ENCODE data around the gene TBC1D22A.

TBC1D22A gene

DNA sequence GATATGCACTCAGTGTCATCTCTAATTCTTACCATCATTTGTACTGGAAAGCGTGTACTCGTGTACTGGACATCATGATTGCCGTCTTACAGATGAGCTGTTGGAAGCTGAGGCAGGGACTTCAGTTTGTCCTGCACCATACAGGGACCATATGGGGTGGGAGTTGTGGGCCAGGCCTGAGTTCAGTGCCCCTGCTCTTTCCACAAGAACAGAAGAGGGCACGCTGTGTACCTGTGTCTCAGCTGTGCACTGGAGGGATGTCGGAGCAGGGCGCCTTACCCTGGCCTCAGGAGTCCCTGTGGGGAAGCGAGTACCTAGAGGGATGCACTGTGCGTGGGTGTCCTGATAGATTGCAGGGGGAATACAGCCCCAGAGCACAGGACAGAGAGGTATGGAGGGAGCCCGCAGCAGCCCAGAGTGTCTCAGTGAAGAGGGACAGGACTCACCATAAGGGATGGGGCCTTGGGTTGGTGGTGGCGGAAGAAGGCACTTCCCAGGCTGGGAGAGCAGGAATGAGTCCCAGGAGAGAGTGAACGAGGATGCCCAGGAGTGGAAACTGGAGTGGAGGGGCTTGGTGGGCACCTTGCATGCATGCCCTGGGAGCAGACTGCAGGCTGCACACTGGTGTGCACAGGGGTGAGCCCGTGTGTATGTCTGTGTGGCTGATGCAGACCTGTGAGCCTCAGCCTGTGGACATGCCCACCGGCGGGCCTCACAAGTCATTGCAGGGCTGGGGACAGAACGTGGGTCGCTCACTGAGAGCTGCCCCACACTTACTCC lies 329.7 kb downstream of the TBC1D22A start:
- no peak for DNase-seq

DNA sequence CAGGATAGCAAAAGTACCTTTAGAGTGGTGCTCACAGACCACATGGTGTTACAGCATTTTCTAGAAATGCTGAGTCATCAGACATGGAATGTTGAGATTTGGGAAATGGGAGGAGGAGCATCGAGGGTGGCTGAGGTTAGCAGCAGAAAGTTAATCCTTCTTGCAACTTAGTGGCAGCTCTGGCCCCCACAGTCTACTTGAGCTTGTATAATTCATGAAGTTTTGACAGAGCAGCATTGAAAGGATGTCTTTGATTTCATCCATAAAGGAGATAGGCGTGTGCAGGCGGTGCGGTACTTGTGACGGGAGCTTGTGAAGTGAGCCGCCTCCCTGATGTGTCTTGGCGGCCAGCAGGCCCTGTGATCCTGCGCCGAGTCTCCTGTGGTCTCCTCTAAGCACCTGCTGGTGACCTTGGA lies 330.5 kb downstream of the TBC1D22A start:
- no peak for DNase-seq

DNA sequence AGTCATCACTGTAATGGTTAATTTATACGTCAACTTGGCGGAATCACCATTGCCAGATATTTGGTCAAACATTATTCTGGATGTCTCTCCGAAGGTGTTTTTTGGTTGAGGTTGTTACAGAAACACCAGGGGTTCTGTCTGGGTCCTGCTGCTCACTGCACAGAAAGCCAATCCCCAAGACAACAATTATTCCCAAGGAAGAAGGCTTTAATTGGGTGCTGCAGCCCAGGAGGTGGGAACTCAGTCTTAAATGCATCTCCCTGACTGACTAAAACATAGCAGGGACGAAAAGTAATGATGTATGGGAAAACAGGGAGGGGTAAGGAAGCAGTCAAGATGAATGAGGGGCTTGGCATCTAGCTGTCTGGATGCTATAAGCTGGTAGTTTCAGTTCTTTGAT lies 331.3 kb downstream of the TBC1D22A start:
- DNase-seq = no peak

DNA sequence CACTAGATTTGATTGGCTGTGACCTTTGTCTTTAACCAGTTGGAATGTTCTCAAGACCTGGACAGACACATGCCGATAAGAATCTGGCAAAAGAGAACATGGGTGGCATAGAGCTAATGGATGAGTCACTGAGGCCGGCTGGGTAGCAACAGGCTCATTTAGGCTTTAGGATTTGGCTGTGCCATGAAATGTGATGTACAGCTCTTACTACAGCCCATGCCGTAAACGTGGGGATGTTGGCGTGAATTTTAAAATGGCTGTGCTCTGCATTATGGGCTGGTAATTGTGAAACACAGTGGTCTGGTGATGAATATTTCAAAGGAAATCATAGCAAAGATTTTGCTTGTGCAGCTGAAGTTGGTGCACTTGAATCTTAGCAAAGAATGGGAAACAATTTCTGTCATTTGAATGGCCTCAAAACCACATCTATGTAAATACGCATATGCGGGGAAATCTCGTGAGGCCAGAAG lies 332.4 kb downstream of the TBC1D22A start:
- DNase-seq = no peak

DNA sequence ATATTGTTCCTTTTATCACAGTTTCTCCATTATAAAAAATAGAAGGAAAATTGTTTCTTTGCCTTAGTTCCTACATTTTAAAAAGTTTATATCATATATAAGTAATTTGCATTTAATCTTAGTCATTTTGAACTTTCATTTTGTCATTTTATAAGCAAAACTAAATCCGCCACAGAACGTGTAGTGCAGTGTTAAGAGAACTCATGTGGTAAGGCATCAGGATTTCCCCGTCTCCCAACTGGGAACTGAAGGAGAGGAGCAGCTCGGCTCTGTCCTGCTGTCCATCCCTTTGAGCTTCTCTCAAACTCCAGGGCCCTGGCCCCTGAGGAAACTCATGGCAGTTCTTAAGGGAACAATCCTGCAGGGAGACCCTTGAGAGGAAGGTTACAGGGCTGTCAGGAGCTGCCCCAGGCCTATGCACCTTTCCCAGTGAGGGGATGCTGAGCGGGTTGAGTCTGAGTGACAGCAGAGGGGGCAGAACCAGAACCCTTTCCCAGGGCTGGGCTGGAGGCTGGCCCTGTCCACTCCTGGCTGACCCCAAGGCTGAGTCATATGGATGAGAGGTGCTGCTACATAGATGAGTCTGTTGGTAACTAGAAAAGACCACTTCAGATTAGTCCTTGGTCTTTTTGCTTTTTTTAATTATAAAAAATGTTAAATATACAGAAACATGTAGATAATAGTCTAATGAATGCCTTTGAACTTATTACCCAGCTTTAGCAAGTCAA lies 333.1 kb downstream of the TBC1D22A start:
- no peak for DNase-seq

DNA sequence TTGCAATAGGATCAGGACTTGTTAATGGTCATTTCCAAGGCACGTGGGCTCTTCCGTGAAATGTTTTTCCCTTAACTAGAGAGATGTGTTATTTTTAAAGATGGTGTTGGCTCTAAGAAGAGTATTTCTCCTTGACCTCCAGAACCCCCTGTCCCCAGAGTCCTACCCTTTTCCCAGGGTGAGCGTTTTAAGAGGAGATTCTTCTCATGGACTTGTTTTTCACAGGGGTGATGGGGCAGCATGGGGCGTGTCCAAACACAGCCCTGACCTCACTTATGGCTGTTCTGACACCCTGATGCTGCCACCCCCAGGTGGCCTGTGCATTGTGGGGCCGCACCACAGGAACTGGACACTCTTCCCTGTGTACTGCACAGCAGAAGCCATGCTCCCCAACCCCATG lies 335.7 kb downstream of the TBC1D22A start:
- no peak for DNase-seq

DNA sequence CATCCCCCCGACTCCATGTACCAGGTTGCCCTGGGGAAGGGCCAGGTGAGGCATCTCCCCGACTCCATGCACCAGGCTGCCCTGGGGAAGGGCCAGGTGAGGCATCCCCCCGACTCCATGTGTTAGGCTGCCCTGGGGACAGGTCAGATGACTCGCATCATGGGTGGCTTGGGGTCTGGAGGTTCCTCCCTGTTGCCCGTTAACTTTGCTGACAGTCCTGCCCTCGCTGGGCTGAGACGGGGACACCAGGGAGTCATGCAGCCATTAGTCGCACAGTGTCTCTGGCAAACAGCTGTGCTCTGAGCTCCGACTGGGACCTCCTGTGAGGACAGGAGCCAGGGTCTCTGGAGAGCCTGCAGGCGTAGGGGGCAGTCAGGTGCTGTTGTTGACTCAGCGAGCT lies 336.1 kb downstream of the TBC1D22A start:
- no peak for DNase-seq

DNA sequence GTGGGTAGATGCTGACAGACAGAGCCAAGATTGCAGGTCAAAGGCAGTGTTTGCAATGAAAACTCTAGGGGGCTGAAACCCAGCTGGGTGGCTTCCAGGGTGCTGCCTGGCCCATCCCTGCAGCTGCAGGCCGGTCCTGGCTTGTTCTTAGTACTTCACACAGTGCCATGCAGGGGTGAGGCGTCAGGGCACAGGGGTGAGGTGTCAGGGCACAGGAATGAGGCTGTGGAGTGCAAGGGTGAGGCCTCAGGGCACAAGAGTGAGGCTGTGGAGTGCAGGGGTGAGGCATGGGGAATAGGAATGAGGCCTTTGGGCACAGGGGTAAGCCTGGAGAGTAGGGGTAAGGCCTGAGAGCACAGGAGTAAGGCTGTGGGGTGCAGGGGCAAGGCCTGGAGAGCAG lies 337.6 kb downstream of the TBC1D22A start:
- no peak for DNase-seq

DNA sequence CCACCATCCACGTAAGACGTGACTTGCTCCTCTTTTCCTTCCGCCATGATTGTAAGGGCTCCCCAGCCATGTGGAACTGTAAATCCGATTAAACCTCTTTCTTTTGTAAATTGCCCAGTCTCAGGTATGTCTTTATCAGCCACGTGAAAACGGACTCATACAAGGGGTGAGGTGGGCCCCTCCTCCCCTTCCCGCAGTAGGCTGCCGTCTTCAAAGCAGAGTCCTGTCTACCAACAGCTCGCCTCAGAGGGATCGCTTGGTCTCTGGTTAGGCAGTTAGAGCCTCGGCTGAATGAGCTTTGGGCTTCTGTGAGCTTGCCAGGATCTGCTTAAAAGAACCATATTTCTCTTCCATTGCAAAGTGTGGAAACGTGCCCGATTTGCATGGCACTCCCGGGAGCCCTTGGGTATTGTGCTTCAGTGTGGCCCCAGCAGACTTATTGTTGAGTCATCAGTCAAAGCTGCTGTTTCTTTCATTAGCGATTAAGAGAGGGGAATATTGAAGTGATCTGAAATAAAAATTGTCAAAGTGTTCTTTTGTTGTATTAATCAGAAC lies 338.3 kb downstream of the TBC1D22A start:
- no peak for DNase-seq

DNA sequence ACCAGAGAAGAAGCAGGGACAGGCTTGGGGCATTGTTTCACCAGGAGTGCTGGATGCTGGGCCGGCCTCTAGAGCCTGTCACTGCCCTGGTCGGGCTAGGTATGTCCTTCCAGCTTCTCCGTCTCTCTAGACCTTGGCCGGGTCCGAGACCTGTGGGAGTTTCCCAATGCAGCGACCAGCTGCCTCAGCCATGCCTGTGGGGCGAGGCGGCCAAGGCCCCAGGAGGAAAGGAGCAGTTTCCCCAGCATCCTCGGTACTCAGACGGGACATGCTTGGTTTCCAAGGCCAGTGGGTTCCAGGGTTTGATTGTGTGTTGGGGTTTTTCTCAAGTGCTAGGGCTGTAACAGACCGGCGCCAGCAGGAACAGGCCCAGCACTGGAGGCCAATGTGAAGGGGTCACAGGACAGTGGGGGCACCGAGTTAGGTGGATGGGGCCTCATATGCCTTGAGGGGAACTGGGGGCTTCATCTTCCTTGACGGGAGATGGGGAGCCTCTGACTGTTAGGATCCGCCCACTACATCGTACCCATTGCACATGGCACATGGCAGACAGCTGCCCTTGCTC lies 339.0 kb downstream of the TBC1D22A start:
- no peak for DNase-seq

DNA sequence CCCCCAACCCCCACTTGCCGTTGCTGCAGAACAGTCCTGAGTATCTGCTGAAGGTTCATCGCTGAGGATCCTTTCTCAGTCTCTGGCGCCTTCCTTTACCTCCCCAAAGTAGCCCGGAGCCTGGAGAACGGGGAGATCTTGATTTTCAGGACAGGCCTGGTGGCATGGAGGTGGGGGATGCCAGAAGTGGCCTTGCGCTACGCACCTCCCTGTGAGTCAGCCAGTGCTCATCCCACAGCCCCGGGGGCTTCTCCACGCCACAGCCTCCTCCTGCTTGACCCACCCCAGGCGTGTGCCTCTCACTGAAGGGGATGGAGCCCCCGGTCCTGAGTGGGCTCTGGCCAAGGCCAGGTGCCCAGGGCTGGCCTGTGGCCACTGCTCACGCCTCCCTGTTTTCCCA lies 339.6 kb downstream of the TBC1D22A start:
- no peak for DNase-seq

DNA sequence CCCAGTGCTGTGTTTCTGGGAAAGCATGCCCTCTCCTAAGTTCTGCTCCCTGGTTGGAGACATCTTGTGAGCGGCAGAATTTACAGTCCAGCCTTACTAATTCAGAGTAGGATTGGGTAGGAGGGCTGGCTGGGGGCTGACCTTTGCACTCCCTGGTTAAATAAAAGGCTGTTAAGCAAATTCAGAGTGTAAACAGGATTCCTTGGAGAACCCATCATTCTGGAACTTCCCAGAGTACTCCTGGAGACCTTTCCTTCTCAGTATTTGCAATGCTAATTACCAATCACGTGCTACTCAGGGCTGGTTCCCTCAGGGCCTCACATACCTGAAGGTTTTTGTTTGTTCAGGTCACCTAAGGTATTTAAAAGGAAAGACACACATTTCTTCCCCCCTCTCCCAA lies 340.2 kb downstream of the TBC1D22A start:
- DNase-seq = no peak

DNA sequence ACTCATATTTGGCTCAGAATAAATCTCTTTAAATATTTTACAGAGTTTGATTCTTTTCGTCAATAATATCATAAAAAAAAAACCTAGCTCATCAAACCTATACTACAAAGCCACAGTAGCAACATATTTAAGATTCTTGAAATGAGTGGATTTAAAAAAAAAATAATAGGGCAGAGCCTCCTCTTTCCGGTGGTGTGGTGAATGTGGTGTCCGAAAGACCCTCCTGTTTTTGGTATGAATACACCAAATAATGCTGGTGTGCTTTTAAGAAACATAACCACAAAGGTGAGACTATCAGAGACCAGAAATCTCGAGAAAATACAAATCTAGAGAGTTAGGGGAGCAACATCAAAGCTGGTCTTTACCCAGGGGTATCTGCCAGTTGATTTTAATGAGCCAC lies 342.6 kb downstream of the TBC1D22A start:
- DNase-seq = no peak

DNA sequence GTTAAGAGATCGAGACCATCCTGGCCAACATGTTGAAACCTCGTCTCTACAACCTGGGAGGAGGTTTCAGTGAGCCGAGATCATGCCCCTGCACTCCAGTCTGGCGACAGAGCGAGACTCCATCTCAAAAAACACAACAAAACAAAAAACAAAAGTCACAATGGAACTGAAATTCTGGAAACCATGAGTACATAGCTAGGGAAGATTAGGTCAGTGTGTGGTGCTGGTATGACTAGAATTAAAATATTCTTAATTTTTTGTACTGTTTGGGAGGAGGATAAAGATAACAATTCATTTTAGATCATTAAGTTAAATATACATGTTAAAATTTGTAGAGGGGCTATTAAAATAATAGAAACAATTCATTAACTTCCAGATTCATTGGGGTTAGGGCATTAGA lies 344.4 kb downstream of the TBC1D22A start:
- DNase-seq = no peak

DNA sequence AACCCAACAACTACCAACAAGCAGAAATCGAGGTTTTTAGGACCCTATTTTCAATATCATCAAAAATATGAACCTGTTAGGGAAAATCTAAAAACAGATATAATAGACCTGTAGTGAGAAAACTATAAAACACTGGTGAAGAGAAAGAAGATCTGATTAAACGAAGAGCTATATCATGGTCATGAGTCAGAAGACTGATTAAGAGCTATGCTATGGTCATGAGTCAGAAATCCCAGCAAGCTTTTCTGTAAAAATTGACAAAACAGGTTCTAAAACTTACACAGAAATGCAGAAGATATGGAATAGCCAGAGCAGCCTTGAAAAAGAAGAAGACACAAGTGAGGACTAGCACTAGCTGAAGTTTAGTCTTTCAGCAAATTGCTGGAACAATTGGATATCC lies 345.0 kb downstream of the TBC1D22A start:
- DNase-seq = no peak

DNA sequence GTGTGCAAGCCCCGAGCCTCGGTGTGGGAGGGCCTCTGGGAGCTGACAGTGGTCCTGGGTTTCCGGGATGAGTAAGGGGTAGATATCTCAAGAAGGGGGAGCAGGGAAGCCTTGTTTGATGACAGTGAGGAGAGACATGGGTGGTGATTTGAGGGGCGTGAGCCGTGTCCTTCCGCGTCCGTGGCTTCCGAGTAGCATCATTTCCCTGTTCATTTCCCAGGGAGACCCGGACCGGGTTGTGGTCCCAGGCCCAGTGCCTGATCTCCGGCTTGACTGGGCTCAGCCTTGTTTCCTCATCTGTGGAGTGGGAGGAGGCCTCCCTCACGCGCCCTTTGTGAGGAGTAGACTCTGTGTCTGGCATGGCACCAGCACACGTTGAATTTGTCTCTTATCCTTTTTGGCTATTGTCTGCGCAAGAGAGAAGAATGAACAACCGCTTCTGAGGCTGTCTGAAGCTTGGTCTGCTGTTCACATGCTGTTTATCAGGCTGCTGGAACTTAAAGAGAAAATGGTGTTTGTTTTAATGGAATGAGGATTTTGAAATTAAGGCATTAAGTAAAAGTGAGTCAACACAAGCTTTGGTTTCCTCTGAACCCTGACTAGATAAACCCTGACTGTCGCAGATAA lies 348.5 kb downstream of the TBC1D22A start:
- DNase-seq = no peak

DNA sequence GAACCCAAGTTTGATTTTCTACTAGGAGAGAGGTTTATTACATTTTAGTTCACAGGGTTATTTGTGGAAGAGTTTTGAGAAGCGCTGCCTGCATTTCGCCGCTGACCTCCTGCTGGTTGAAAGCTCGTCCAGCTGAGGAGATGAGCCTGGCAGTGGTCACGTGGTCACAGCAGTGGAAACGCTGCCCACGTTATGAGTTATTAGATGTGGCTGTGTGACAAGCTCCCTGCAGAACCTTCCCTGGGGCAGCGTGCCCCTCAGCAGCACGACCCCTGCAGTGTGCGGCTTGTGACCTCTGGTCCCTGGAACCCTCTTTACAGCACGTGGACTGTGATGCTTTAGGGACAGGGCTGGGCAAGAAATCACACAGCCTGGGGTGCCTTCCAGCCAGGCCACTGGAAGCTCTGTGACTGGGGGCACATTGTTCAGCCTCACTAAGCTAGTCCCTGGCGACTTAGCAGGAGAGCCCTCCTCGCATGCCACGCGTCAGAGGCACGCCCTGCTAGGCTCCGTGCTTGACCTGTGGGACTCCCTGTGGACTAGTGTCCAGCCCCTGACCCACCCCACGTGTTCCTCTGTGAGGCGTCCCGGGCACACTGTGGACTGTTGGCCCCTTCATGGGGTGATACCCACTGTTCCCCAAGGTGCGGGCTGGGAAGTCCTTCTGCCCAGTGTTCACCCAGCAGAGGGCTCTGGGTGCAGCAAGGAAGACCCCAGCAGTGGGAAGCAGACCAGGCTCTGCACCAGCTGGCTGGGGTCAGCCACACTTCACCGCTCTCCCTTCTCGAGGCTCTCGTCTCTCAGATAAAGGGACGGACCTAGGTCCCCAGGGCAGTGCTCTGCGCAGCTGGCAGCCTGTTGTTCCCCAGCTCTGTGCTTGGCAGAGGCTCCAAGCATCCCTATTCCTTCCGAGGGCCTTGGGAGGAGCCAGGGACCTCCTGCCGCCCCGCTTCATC lies 349.5 kb downstream of the TBC1D22A start:
- no peak for DNase-seq

DNA sequence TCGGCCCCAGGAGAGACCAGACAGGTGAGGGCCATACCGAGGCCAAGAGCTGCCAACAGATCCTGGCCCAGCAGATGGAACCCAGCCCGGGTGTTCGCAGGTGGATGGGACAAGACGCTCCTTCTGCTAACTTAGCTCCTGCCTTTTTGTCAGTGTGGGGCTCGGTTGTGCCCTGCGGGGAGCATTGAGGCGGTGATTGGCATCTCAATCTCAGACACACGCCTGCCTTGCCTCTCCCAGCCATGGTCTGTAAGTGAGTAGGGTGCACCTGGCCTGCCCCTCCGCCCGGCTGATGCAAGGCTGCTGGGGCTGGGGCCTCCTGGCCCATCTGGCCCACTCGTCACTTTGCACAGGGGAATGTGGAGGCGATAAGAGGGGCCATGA lies 350.1 kb downstream of the TBC1D22A start:
- no peak for DNase-seq

DNA sequence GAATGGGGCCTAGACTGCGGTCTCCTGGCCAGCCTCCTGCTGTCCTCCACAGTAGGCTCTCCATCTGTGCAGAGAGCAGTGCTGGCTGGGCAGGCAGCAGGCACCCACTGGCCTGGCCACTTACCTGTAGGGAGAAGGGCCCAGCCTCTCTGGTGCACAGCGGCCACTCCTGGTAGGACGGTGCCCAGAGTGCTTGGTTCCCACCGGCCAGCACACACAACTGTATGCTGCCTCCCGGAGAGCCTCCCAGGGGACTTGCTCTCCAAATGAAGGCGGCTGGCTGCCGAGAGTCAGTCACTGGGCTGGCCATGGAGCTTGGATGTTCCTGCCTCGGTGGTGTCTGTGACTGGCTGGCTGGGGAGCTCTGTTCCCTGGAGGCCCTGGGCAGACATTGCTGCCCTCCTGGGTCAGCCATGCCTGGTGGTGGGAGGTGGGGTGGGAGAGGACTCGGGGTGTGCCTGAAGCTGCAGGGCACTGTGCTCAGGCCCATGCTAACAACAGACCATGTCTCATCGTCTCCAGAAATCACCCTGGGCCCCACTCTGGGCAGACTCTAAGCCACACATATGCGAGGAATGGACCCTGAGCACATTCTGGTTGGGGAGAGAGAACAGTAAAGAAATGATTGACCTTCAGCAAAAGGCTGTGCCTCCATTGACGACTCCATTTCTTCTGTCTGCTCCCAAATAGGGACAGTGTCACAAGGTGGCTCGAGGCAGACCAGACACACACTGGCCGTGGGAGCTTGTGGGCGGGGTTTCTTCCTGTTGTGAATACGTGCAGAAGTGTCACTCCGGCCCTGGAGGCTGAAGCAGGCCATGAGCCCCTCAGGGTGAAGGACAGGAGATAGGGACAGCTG lies 350.8 kb downstream of the TBC1D22A start:
- no peak for DNase-seq

DNA sequence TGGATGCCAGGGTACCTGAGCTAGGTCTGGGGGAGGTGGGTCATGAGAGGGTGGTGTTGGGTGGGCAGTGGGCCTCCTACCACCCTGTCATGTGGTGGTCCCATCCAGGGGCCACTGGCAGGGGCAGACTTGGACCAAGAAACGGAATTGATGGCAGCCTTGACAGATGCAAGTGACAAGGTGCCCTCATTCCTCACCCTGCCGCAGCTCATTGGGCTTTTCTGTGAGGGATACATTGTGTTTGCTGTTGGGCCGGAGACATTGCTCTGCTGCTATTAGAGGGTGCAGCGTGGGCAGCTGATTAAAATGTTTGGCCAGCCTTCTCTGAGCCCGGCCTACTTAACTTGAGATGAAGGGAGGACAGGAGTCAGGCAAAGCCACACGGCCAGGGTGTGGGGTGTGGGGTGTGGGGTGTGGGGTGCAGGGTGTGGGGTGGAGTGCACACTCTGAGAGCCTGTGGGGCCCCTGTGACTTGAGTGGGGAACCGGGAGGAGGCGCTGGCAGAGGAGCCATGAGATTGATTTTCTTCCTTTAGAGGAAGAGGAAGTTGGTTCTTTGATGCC lies 351.5 kb downstream of the TBC1D22A start:
- DNase-seq = no peak

All from activated CD4-positive, alpha-beta T cell treated with anti-CD3 and anti-CD28 coated beads, Interleukin-2, amount 50 U/mL, for 1 hour (primary cell).